ENCODE measurements around the gene CD300LB.

Gene CD300LB

GRCh38 chr17:74549343-74549742 lies 18.1 kb upstream of the CD300LB start:
- DNase-seq (ENCODE audit: low read depth, low spot score) = no peak

GRCh38 chr17:74547736-74548135 lies 16.5 kb upstream of the CD300LB start:
- no peak for DNase-seq (ENCODE audit: low read depth, low spot score)

GRCh38 chr17:74547264-74547663 lies 16.0 kb upstream of the CD300LB start:
- DNase-seq (ENCODE audit: low read depth, low spot score) = no peak

- DNase-seq (ENCODE audit: low read depth, low spot score) = no peak
Observed at GRCh38 chr17:74546586-74546985, 15.3 kb upstream of the CD300LB start.

- DNase-seq (ENCODE audit: low read depth, low spot score) = no peak
Observed at GRCh38 chr17:74545843-74546230, 14.6 kb upstream of the CD300LB start, which contains the start of gene CD300C. Gene CD300C (minus strand): TSS chr17:74546115. CDS start chr17:74545782, 333 bp downstream.

- no peak for DNase-seq (ENCODE audit: low read depth, low spot score)
Observed at GRCh38 chr17:74544991-74545842, 13.9 kb upstream of the CD300LB start.

GRCh38 chr17:74543891-74544760 lies 12.9 kb upstream of the CD300LB start:
- no peak for DNase-seq (ENCODE audit: low read depth, low spot score)

- DNase-seq (ENCODE audit: low read depth, low spot score) = no peak
Observed at GRCh38 chr17:74543406-74543805, 12.1 kb upstream of the CD300LB start.

GRCh38 chr17:74542727-74543383 lies 11.6 kb upstream of the CD300LB start:
- no peak for DNase-seq (ENCODE audit: low read depth, low spot score)

- no peak for DNase-seq (ENCODE audit: low read depth, low spot score)
Observed at GRCh38 chr17:74542166-74542565, 10.9 kb upstream of the CD300LB start.

- no peak for DNase-seq (ENCODE audit: low read depth, low spot score)
Observed at GRCh38 chr17:74541176-74542111, 10.2 kb upstream of the CD300LB start.

GRCh38 chr17:74539281-74539820 lies 8.1 kb upstream of the CD300LB start:
- no peak for DNase-seq (ENCODE audit: low read depth, low spot score)

GRCh38 chr17:74536890-74537289 lies 5.6 kb upstream of the CD300LB start:
- no peak for DNase-seq (ENCODE audit: low read depth, low spot score)

GRCh38 chr17:74532115-74532514 lies 840 bp upstream of the CD300LB start:
- no peak for DNase-seq (ENCODE audit: low read depth, low spot score)

GRCh38 chr17:74530831-74531150 lies 484 bp downstream of the CD300LB start:
- no peak for DNase-seq (ENCODE audit: low read depth, low spot score)

GRCh38 chr17:74529243-74529642 lies 2.0 kb downstream of the CD300LB start:
- no peak for DNase-seq (ENCODE audit: low read depth, low spot score)

GRCh38 chr17:74528491-74529199 lies 2.6 kb downstream of the CD300LB start:
- no peak for DNase-seq (ENCODE audit: low read depth, low spot score)

GRCh38 chr17:74527756-74528155 lies 3.5 kb downstream of the CD300LB start:
- no peak for DNase-seq (ENCODE audit: low read depth, low spot score)

GRCh38 chr17:74527081-74527480 lies 4.2 kb downstream of the CD300LB start:
- DNase-seq (ENCODE audit: low read depth, low spot score) = no peak

GRCh38 chr17:74526681-74527080 lies 4.6 kb downstream of the CD300LB start:
- no peak for DNase-seq (ENCODE audit: low read depth, low spot score)
